ENCODE measurements around the gene PABPN1L. TPM values are rescaled to one million over a fixed set of nuclear protein-coding genes. Genes with fewer than 3 reads are reported as not detected.

Gene PABPN1L
- total and polyA plus RNA-seq, 8 donors: 0.15 TPM; not detected in 7

DNA sequence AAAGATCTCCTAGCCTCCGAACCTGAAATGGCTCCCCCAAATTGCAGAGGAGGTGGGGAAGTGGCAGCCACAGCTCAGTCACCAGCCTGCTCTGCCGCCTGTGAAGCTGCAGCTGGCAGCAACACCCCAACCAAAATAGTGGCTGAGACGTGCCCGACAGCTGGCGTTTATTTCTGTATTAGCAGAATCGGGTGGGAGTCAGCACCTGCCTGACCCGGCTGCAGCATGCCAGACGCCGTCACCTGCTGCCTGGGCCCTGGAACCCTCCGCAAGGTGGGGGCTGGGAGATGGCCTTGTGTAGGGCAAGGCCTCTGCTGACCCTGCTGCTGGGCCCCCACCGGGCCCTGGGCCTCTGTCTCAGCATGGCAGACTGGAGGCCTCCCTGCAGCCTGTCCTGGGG lies 17.5 kb upstream of the PABPN1L start:
- Histone ChIP-seq H3K27ac (no peak overlapping the region), H3K4me3 (no peak overlapping the region), H3K9me3 (no peaks in the 10 kb centered on the region), H3K36me3 (peaks cover 0 to 33% (median 14%) of the 10 kb centered on the region in 4 donors), H3K4me1 (peaks cover 9 to 36% (median 19%) of the 10 kb centered on the region in 4 donors), H3K27me3 (peaks cover 0 to 33% (median 8%) of the 10 kb centered on the region in 3 donors)
- intact Hi-C loops (cut with DNase I; ENCODE audit: low total_unique reads): no loop called here
- TF ChIP-seq POLR2A (IDR thresholded peaks at IDR 0.05) (no peak), POLR2AphosphoS5 (IDR thresholded peaks at IDR 0.05) (no peak), EP300 (IDR thresholded peaks at IDR 0.05) (no peak)
- TF ChIP-seq, protein P1, sequence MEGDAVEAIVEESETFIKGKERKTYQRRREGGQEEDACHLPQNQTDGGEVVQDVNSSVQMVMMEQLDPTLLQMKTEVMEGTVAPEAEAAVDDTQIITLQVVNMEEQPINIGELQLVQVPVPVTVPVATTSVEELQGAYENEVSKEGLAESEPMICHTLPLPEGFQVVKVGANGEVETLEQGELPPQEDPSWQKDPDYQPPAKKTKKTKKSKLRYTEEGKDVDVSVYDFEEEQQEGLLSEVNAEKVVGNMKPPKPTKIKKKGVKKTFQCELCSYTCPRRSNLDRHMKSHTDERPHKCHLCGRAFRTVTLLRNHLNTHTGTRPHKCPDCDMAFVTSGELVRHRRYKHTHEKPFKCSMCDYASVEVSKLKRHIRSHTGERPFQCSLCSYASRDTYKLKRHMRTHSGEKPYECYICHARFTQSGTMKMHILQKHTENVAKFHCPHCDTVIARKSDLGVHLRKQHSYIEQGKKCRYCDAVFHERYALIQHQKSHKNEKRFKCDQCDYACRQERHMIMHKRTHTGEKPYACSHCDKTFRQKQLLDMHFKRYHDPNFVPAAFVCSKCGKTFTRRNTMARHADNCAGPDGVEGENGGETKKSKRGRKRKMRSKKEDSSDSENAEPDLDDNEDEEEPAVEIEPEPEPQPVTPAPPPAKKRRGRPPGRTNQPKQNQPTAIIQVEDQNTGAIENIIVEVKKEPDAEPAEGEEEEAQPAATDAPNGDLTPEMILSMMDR (IDR thresholded peaks at IDR 0.05): no peak
- WGBS, 5 donors: 77 to 88% (median 81%) methylated on average over 6 to 11 of the region's 11 CpGs
- DNase-seq: no peak

DNA sequence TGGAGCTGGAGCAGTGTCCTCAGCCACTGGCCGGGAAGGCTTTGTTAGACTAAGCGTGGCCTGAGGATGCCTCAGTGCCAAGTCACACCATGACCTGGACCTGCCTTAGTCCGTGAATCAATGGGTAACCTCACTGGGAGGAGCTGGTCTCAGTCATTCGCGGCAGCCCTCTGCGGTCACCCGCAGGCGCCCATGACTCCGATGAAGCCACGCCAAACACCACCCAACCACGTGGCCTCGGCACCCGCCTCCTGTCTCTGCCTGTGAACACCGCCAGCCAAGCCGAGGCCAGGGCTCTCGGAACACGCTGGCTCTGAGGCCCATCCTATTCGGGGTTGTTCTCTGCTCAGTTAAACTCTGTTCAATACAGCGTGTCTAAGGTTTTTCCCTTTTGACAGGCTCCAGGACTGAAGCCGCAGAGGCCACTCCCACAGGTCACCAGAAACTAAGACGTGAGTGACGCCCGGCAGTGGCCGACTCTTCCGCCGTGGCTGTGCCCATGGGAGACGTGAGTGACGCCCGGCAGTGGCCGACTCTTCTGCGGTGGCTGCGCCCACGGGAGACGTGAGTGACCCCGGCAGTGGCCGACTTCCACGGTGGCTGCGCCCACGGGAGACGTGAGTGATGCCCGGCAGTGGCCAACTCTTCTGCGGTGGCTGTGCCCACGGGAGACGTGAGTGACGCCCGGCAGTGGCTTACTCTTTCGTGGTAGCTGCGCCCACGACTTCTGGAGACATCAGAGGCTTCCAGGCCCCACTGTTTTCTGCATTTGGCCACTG lies 16.8 kb upstream of the PABPN1L start:
- TF ChIP-seq EP300 (IDR thresholded peaks at IDR 0.05) (no peak), POLR2AphosphoS5 (IDR thresholded peaks at IDR 0.05) (no peak), POLR2A (IDR thresholded peaks at IDR 0.05) (no peak)
- TF ChIP-seq, protein P1 (IDR thresholded peaks at IDR 0.05): no peak
- H3K27ac ChIP-seq: no peak overlapping the region
- peaks cover 0 to 36% (median 8%) of the 10 kb centered on the region in 3 donors for H3K27me3 ChIP-seq
- no peaks in the 10 kb centered on the region for H3K9me3 ChIP-seq
- peaks cover 0 to 37% (median 20%) of the 10 kb centered on the region in 4 donors for H3K36me3 ChIP-seq
- H3K4me3 ChIP-seq: no peak overlapping the region
- no peak for DNase-seq
- H3K4me1 ChIP-seq: peaks cover 9 to 36% (median 19%) of the 10 kb centered on the region in 4 donors
- intact Hi-C loops (cut with DNase I; ENCODE audit: low total_unique reads): no loop called here
- 93 to 96% (median 95%) methylated on average over 43 to 49 of the region's 49 CpGs for WGBS, 5 donors

DNA sequence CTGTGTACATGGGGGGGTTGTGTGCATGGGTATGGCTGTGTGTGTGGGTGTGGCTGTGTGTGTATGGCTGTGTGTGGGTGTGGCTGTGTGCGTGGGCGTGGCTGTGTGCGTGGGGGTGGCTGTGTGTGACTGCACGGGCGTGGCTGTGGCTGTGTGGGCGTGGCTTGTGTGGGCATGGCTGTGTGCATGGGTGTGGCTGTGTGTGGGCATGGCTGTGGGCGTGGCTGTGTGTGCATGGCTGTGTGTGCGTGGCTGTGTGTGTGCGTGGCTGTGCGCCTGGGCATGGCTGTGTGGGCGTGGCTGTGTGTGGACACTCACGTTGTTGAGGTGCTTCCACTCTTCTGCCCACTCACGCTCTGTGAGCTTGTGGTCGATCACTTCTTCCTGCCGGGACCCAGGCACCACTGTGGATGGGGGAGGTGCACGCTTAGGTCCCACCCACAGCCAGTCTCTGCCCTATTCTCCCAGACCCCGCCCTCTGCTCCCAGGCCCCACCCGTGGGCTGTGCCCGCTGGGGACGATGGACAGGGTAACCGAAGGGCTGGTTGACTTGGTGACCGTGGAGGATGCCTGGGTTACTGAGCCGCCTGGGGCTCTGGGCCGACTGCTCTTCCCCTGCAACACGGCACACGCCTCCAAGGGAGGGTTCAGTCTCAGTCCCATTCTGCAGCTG lies 16.0 kb upstream of the PABPN1L start:
- H3K9me3 ChIP-seq: no peaks in the 10 kb centered on the region
- no peak for TF ChIP-seq POLR2A (IDR thresholded peaks at IDR 0.05)
- TF ChIP-seq, protein P1 (IDR thresholded peaks at IDR 0.05): no peak
- no peak for TF ChIP-seq EP300 (IDR thresholded peaks at IDR 0.05)
- no peak for TF ChIP-seq POLR2AphosphoS5 (IDR thresholded peaks at IDR 0.05)
- no peak overlapping the region for H3K4me3 ChIP-seq
- whole genome bisulfite sequencing, 5 donors: 64 to 77% (median 70%) methylated on average over 18 to 26 of the region's 26 CpGs
- H3K36me3 ChIP-seq: peaks cover 0 to 45% (median 27%) of the 10 kb centered on the region in 4 donors
- peaks cover 0 to 42% (median 8%) of the 10 kb centered on the region in 3 donors for H3K27me3 ChIP-seq
- no peak overlapping the region for H3K27ac ChIP-seq
- peaks cover 9 to 31% (median 18%) of the 10 kb centered on the region in 4 donors for H3K4me1 ChIP-seq
- DNase-seq: peak; percentile 58 to 63
- intact Hi-C loops (cut with DNase I; ENCODE audit: low total_unique reads): no loop called here

DNA sequence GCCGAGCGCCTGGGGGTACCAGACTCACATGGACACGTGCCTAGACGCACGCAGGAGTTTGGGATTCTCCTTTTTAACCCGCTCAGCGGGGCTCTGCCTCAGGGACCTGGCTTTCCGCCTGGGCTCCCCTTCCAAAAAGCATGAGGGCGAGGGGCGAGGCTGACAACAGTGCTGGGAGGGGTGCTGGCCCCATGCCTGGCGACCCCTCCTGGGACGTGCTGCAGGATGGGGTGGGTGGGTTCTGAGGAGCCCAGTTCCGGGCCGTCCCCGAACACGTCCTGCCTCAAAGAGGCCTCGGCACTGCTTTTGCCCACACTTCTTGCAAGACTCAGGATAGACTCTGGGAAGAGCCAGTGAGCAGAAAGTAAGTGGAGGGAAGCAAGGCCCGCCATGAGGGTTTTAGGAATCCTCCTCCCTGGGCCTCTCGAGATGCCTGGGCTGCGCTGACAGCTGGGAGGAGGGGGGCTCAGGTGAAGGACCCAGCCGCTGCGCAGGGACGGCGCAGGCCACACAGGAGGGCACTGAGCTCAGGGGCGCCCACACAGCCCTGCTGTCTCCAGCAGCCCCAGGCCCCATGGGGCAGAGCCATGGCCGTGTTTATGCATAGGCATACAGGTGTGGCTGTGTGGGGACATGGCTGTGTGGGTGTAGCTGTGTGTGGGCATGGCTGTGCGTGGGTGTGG lies 15.4 kb upstream of the PABPN1L start:
- Histone ChIP-seq H3K9me3 (no peaks in the 10 kb centered on the region), H3K4me3 (peak overlapping the region in 2 of 4 donors; percentile 16 to 17), H3K27me3 (peaks cover 0 to 48% (median 8%) of the 10 kb centered on the region in 3 donors), H3K27ac (no peak overlapping the region), H3K4me1 (peaks cover 9 to 28% (median 16%) of the 10 kb centered on the region in 4 donors), H3K36me3 (peaks cover 0 to 48% (median 32%) of the 10 kb centered on the region in 4 donors)
- intact Hi-C loops (cut with DNase I; ENCODE audit: low total_unique reads): no loop called here
- no peak for DNase-seq
- 76 to 88% (median 77%) methylated on average over 14 to 27 of the region's 27 CpGs for WGBS, 5 donors
- TF ChIP-seq EP300 (IDR thresholded peaks at IDR 0.05) (no peak), POLR2AphosphoS5 (IDR thresholded peaks at IDR 0.05) (no peak), POLR2A (IDR thresholded peaks at IDR 0.05) (no peak)
- TF ChIP-seq, protein P1 (IDR thresholded peaks at IDR 0.05): no peak

Measured in stomach (tissue), 9 donors.